ENCODE results near the gene AFAP1.

The AFAP1 gene

DNA sequence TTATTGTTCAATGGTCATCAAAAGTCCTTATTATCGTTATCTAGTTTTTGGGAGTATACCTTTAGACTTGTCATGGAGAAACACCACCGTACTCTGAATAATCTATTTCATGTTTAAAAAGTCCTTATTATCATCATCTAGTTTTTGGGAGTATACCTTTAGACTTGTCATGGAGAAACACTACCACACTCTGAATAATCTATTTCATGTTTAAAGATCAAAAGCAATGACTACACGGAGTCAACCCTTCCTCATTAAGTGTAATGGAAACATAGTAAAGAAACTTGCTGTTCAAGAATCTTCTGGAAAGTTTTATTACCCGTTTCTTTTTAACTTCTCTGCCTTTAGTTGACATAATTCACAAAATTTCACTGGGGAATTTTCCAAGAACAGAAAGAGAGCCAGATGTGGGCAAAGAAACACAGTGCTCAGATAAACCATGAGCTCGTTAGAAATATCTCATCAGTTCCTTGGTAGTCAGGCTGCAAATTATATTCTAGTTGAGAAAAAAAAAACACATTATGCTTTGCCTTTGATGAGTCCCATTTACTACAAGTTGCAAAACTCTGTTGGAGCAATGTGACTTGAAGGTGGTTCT lies 158.8 kb downstream of the AFAP1 start:
- no peak for DNase-seq

DNA sequence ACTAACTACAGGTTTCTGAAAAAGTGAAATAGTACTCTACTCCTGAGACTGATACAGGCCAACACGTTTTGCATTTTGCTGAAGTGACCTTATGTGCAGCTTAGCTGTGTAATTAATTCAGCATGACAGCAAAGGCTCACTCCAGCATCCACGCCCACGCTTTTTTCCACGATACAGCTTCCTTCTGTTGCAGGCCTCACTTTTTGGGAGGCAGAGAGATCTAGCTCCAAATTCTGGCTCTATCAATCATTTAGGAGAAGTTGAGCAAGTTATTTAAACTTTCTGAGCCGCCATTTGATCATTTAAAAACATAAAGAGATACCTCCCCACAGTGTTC lies 160.3 kb downstream of the AFAP1 start:
- DNase-seq: no peak

DNA sequence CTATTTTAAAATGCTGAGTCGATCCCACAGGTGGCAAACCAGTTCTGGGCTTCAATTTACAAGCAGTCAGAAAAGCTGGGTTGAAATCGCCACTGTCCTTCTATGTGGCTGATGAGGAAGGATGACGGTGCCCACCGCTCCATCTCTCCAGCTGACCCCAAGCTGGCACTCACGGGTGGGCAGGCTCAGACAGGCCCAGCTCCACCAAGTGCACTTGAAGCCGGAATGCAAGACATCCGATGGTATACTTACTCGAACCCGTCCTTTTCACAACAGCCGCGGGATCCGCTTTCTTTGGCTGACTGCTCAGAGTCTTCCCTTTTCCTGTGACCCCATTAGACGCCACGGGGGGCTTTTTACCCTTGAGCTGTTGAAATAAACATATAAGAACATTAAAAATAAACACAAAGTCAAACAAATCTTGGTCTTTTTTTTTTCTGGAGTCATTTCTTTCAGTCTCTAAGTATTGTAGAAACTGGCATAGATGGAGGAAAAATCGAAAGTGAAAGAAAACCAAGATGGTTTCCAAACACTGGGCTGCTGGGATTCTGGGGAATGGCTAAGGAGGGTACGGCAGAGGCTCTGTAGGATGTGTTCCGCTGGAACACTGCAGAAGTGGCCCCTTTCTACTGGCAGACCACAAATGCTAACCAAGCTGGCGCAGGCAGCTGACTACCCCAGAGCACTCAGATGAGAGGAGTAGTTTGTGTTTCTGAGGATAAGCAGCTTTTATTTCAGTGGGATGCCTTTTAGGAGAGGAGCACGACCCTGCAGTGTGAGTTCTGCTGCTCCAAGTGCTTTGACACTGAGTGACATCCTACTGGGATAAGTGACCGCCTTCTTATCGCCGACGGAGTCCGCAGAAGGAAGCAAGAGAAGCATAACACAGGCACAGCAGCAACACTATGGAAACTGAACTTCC lies 160.9 kb downstream of the AFAP1 start:
- no peak for DNase-seq

DNA sequence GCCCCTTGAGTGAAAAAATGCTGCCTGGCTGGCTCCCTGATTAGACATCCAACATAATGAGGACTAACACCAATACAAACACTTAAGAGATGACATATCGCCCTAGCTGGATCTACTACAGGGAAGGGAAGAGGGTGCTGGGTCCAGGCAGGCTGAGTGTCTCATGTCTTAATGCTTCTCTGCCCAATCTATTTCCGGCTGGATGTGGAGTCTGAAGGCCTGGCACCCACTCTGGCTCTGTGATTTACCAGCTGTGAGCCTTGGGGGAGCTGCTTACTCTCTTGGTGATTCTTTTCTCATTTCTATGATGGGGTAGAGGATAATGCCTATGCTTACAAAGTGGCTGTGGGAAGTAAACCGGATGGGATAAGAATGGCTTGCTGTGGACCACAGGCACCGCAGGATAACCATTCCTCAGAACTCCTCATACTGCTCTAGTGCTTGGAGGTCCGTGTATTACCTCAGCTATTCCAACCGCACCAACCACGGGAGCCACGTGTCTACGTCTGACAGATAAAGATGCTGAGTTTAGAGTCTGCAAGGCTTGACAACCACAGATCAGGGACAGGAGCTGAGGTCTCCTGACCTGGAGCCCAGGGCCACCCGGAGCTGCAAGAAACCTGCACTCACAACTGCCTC lies 161.7 kb downstream of the AFAP1 start:
- DNase-seq: no peak

DNA sequence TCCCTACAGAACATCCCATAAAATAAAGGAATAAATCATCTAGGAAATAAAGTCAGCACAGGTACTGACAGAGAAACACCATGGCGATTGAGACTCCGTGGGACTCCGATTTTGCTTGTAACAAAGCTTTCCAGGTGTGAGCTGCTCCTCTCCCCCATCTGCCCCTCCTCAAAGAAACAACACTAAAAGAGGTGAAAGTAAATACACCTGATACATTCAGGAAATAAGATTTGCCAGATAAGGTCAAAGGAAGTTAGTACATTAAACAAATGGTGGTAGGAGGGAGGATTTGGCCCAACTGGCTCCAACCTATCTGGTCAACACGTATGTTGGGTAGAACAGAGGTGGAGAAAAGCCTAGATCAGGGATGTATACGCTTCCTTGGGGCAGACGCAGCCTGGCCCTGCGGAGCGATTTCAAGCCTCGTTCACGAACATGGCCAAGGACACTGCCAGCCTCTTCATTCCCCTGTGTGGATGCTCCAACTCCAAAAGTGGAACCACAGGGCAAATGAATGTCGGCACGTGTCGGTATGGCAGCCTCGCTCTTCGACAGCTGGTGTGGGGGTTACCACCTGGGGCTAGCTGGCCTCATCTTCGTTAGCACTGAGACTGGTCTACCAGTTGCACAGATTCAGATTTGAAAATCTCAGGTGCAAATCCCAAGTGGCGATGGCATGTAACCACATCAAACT lies 162.5 kb downstream of the AFAP1 start:
- no peak for DNase-seq

DNA sequence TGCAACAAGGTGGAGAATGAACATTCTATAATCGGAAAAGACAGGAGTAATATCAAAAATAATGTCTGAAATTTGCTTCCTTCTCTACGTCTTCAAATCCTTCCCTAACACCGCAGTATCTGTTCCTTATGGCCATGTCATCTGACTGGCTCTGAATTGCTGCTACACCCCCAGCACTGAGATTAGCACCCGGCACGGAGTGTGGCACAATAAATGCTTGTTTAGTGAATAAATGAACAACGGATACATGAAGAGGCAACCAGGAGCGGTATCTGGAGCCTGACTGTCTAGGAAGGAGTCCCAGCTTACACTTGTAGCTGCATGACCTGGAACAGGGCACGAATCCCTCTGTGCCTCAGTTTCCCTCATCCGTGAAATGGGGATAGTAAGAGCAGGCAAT lies 164.3 kb downstream of the AFAP1 start:
- no peak for DNase-seq

DNA sequence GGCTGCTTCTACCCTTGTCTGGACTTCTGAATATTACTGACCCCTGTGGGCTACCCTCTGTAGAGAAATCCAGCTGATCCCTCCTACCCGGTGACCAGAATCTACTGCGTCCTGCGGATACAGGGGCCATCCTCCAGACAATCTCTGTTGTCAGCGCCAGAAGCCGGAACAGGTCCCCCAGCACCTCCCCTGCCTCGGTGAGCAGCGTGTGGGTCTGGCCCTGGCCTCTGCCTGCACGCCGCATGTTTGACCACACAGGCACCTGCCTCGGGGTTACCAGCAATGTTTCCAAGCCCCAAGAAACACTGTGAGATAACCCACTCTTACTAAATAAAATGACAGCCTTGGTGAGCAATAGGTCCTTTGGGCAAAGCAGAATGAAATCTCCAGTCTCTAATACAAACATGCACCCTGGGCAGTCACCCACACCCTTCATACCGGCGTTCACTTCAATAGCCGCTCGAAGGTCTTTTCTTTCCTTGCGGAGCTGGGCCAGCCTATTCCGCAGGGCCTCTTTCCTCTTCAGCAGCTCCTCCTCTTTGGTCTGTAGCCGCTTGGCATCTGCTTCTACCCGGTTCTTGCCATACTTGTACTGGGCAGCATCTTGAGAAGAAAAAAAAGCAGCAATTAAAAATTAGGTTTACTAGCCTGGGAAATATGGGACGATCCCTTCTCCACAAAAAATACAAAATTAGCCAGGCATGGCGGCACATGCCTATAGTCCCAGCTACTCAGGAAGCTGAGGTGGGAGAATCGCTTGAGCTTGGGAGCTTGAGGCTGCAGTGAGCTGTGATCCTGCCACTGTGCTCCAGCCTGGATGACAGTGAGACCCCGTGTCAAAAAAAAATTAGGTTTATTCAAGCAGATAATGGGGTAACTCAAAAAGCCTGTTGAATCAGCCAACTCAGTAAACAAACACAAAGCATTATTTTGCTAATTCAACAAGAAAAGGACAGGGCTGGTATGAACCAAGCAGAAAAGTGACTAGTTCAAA lies 165.1 kb downstream of the AFAP1 start:
- no peak for DNase-seq

DNA sequence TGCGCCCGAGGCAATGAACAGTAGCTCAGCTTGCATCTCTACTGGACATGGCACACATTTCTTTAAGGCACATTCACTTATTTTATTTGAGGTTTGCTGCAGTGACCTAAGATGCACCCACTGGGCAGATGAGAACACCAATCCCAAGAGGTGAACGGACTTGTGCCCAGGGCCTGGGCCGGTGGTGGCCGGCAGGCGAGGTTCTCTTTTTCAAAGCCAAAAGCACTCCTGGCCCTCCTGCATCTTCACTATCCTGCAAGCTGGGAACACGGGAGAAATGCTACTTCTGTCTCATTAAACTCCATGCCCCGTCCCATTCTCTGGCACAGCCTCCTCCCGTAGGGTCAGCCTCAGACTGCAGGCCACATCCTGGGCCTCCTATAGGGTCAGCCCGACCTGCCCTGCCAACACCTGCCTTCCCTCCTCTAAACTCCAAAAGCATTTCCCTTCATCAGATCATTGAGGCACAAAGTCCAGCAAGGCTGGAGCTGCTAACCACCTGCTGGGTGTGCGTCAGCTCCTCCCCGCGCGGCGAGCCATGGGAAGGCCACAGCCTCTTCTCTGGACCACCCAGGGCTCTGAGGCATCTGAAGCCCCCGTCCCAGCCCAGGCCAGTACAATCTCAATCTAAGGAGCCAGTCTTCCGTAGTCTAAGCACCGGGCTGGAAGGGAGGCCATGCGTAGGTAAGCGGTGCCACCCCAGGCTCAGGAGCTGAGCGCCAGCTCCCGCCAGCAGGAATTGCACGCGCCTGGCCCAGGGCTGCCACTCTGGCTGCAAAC lies 166.1 kb downstream of the AFAP1 start:
- DNase-seq: no peak

DNA sequence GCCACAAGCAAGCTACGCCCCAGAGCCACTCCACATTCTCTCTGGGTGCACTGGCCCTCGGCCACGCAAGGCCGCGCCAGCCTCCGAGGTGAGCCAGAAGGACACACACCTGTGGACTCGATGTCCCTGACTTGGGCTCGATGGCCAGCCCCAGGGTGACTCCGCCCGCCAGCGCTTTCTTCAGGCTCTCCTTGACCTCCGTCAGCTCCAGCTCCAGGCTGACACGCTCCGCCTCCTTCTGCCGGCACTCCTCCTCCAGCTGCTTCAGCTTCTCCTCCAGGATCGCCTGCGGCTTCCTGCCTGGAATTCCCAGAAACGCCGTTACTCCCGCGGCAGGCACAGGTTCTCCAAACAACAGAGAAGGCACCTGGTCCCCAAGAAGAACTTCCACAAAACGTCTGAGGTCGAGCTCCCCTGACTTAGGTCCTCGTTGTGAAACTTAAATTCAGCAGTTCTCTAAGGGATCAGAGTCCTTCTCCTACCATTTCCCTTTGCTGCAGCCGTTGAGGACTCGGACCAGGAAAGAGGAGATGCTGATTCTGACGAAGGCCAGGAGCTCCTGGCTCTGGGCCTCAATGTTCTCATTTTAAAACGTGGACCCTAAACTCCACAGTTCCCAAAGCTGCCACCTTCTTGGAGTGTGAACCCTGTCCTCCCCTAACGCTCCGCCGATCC lies 166.8 kb downstream of the AFAP1 start:
- DNase-seq: no peak

DNA sequence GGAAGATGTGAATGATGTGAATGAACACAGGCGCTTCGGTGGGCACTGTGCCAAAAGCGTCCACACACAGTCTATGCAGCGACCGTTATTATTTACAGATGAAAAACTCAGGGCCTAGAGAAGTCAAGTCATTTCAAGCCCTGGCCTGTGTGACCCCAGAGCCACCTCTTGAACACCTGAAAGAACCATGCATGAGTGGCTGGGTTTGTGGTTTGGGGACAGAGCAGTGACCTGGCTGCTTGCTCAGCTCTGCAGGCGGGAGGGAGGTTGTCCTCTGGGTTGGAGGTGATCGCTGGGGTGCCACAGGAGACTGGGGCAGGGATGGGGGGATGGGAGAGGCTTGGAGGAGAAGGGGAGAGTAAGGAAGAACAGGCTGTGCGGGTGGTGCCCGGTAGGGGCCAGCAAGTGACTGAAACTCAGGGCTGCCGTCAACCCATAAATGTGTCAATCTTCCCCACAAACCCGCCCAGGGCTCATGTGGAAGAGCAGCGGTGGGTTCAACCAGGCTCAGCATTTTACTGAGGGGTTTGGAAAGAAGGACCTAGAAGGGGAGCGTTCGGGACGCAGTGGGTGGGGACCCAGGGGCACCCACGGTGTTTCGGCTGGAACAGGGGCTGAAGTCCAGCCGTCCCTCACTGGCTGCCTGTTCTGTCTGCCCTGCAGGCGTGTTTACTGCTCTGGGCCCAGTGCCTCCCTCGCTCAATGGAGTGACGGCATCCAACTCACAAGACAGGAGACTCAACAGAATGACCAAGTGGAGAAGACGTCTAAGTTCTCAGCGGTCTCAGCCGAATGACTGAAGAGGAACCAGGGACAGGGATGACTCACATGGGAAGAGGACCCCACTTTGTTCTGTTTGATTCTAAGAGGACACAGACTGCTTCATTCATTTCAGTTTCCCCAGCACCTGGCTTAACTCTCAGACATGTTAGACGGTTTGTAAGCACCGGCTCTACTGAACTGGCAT lies 167.8 kb downstream of the AFAP1 start:
- no peak for DNase-seq

DNA sequence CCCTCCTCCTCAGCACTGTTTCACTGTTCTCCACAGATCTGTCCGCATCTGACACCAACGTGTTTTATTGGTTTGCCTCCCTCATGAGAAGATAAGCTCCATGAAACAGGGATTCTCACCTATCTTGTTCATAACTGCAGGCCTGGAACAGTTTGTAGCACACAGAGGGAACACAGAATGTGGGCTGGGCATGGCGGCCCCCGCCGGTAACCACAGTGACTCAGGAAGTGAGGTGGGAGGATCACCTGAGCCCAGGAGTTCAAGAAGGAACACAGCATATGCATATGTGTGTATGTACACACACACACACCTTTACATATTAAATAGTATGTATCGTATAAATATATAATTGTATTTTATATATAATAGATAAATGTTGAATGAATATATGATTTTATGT lies 168.6 kb downstream of the AFAP1 start:
- no peak for DNase-seq

DNA sequence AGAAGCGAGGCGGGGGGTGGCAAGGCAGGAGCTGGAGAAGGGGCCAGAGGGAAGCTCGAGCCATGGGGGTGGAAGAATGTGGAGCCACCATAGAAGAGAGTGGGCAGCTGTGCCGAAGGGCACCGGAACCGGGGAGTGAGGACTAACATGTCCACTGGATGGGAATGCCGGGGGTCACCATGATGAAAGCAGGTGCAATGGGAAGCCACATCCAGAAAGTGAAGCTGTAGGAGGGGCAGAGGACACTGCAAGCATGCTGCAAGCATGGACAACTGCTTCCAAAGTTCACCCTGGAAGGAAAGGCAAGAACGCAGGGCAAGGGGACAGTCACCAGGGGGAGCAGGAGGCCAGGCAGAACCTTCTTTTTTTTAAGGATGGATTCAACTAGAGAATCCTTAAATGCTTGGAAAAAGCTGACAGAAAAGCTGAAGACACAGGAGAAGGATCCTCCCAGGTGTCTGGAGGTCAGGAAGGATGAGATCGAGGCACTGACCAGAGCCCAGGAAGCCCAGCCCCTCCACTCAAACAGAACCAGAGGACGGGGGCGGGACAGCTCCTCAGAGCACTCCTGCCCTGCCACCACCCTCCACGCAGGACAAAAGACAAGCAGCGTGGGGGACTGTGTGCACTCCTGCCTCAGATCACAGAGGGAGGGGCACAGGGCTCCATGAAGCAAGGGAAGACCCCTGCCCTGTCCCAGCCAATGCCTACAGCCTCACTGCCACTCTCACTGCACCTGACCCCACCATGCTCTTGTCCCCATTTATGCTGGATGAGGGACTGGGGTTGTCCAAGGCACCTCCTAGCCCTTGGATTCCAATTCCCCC lies 169.2 kb downstream of the AFAP1 start:
- DNase-seq: no peak

DNA sequence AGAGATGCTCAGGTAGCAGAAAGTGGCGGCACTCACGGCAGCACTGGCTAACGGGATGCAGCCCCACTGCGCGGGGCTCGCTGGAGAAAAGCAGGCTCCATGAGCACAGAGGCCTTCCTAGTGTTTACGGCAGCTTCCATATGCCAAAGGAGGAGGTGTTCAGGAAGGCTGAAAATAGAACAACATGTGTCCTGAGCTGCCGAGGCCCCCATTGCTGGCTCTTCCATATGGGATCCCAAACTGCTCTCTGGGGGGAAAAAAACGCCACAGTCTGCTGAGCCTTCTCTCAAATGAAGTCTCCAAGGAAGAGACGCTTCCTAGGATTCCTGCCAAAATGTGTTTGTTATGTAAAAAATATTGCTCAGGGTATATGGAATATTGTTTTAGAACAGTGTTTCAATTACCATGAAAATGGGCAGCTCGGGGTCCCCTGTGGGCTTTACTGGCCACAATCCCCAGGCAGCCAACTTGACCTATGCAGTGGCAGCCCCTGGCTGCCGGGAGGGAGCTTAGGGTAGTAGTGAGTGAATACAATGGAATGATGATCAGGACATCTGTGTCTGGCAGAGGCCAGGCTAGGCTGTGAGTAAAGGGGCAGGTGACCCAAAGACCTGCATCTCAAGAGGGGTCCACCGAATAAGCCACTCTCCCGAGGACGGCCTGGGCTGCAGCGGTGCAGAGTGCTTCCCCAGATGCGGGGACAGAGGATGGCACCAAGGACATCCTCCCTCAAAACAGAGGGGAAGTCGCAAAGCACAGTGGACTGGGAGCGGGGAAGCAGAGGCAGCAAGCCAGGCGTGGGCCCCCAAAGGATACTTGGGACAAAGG lies 170.1 kb downstream of the AFAP1 start:
- no peak for DNase-seq

DNA sequence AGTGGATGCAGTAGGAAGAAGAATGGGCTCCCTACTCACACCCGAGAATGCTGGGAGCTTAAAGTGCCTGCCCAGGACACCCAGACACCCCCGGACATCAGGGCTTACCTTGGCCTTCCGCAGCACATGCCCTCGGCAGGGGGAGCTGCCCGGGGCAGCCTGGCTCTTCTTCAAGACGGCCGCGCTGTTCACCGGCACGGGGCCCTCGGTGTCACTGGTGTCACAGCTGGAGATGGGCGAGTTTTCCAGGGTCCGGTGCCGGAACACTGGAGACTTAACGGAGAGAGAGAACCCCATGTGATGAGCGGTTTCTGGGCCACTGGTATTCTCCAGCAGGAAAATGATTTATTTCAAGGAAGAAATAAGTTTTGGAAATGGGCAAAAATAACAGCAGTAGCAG lies 170.9 kb downstream of the AFAP1 start:
- DNase-seq: no peak

DNA sequence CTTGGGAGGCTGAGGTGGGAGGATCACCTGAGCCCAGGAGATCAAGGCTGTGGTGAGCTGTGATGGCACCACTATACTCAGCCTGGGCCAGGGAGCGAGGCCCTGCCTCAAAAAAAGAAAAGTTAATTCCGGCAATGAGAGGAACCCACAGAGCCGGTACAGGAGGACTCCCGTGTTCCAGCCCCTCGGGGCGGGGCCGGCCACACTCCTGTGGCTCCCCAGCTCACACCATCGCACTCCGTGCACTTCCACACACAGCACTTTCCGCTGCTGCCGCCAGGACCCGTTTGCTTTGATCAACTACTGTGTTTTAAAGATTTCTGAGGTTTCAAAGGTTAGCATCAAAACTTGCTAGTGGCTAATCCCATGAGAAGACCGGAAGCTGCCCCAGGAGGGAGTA lies 171.7 kb downstream of the AFAP1 start:
- no peak for DNase-seq

DNA sequence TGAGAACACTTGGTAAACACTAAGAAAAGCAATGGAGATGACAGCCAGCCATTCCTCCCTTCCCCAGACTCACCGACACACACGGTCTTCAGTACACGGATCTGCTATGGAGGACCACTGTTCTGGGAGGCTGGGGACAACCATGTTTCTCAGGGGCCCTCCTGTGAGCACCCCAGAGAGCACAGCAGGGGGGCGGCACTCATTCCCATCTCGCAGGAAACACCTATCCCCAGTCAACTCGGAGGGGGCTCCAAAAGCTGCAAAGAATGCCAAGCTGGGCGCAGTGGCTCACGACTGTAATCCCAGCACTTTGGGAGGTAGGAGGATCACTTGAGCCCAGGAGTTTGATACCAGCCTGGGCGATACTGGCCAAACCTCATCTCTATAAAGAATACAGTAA lies 172.1 kb downstream of the AFAP1 start:
- DNase-seq: no peak

DNA sequence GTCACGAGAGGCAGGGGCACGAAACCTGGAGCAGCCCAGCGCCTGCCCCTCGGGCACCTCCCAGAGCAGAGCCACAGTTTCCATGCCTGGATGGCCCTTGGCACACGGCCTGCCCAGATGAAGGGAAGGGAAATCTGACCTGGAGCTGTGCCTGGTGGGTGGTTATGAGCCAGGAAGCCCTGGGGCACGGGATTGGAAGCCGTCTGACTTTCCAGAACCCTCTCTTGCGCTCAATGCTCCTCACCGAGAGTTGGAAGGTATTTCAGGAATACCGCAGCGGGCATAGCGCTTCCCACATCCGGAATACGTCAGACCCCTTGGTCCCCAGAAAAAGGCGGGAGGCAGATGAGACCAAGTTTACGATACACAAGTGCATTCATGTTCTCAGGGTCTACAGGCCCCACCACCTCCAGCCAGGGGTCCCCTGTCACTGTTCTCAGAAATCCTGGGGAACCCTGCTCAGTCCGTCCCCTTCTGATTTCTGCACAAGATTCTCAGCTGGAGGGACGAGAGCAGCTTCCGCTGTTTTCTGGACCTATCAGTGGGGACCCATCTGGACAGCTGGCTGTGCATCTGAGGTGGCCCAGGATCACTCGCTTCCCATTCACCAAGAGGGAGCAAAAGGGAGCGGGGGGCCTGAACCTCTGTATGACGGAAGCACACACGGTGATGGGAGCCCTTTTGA lies 172.9 kb downstream of the AFAP1 start:
- no peak for DNase-seq
